LNCaP clone FGC (cell line): ENCODE data around the gene SPTBN1.

Experiments used
- DNase-seq: peaks from one replicate; pipeline ENCODE4 v3.0.0-alpha.2; 2011; ENCODE audit warnings: low read depth
- H3K4me3 ChIP-seq: 2 replicates; pipeline ENCODE4 v1.5.1; 2011; ENCODE audit warnings: mild to moderate bottlenecking, low read depth, low read length, control low read depth
- CTCF ChIP-seq: IDR thresholded peaks from 2 replicates; pipeline ENCODE4 v1.5.1; 2012; ENCODE audit warnings: mild to moderate bottlenecking; ENCODE audit not compliant: control insufficient read depth, insufficient read depth; ENCODE audit errors: extremely low read depth

The SPTBN1 gene

GRCh38 chr2:54706622-54707021, 250.5 kb downstream of the SPTBN1 start:
- H3K4me3 ChIP-seq = no peak overlapping the region
- TF ChIP-seq CTCF = no peak
- DNase-seq = no peak

GRCh38 chr2:54708584-54709335, 252.6 kb downstream of the SPTBN1 start:
- no peak for DNase-seq
- H3K4me3 ChIP-seq = no peak overlapping the region
- TF ChIP-seq CTCF = no peak

- DNase-seq = no peak
- TF ChIP-seq CTCF = no peak
- H3K4me3 ChIP-seq = no peak overlapping the region
Measured at GRCh38 chr2:54709336-54709809, 253.2 kb downstream of the SPTBN1 start.

GRCh38 chr2:54710216-54710615, 254.1 kb downstream of the SPTBN1 start:
- H3K4me3 ChIP-seq = no peak overlapping the region
- no peak for DNase-seq
- TF ChIP-seq CTCF = no peak

- no peak for DNase-seq
Measured at GRCh38 chr2:54712516-54712915, 256.4 kb downstream of the SPTBN1 start.

GRCh38 chr2:54714996-54715395, 258.9 kb downstream of the SPTBN1 start:
- no peak overlapping the region for H3K4me3 ChIP-seq
- TF ChIP-seq CTCF = no peak
- DNase-seq = no peak

More at GRCh38 chr2:54712516-54712915, 256.4 kb downstream of the SPTBN1 start:
- TF ChIP-seq CTCF = no peak
- H3K4me3 ChIP-seq = no peak overlapping the region

GRCh38 chr2:54716375-54716774, 260.2 kb downstream of the SPTBN1 start:
- DNase-seq = no peak
- TF ChIP-seq CTCF = no peak
- H3K4me3 ChIP-seq = no peak overlapping the region
